Dendritic cell treated with granulocyte-macrophage colony-stimulating factor and Interleukin-4, amounts not matched to agents 40 ng/mL and 50 ng/mL, for 4 days (primary cell): ENCODE results near the gene KIFAP3.
"Not testable (repeated sequence)": the region's sequence is repeated elsewhere in the genome, so short reads cannot be mapped to it uniquely, and the experiment has no call there.

Experiments
- H3K27ac Mint-ChIP-seq: one replicate; pipeline ENCODE4 v1.8.0; 2022; ENCODE audit warnings: mild to moderate bottlenecking, mixed read lengths
- H3K27me3 Mint-ChIP-seq: one replicate; pipeline ENCODE4 v1.8.0; 2022; ENCODE audit warnings: mild to moderate bottlenecking, mixed read lengths
- H3K36me3 Mint-ChIP-seq: one replicate; pipeline ENCODE4 v1.8.0; 2022; ENCODE audit warnings: low read depth, mixed read lengths
- H3K4me1 Mint-ChIP-seq: one replicate; pipeline ENCODE4 v1.8.0; 2022; ENCODE audit warnings: low read depth, mixed read lengths
- H3K4me3 Mint-ChIP-seq: one replicate; pipeline ENCODE4 v1.8.0; 2022; ENCODE audit warnings: mild to moderate bottlenecking, moderate library complexity, mixed read lengths
- H3K9me3 Mint-ChIP-seq: one replicate; pipeline ENCODE4 v1.8.0; 2022; ENCODE audit warnings: mixed read lengths
- intact Hi-C: fragments of 100-400 bp; cut with micrococcal nuclease; formaldehyde crosslinking; loops from one replicate; pipeline ENCODE4 v1.15.0; 2022

The KIFAP3 gene

GRCh38 chr1:169943963-169944526 lies 130.4 kb downstream of the KIFAP3 start:
- no peak overlapping the region for H3K4me3 Mint-ChIP-seq
- peaks cover 6% of the 10 kb centered on the region for H3K4me1 Mint-ChIP-seq
- no peaks in the 10 kb centered on the region for H3K9me3 Mint-ChIP-seq
- no peaks in the 10 kb centered on the region for H3K27me3 Mint-ChIP-seq
- H3K27ac Mint-ChIP-seq: no peak overlapping the region
- H3K36me3 Mint-ChIP-seq: no peaks in the 10 kb centered on the region
- intact Hi-C loops: no loop called here

- H3K27me3 Mint-ChIP-seq: no peaks in the 10 kb centered on the region
- H3K4me1 Mint-ChIP-seq: peaks cover 6% of the 10 kb centered on the region
These were observed 132.3 kb downstream of the KIFAP3 start for GRCh38 chr1:169941982-169942830.

GRCh38 chr1:169933984-169934725 lies 140.3 kb downstream of the KIFAP3 start:
- Mint-ChIP-seq H3K36me3 (no peaks in the 10 kb centered on the region), H3K9me3 (no peaks in the 10 kb centered on the region), H3K4me3 (no peak overlapping the region), H3K4me1 (no peaks in the 10 kb centered on the region), H3K27me3 (no peaks in the 10 kb centered on the region), H3K27ac (no peak overlapping the region)
- intact Hi-C loops: no loop called here

More at GRCh38 chr1:169941982-169942830, 132.3 kb downstream of the KIFAP3 start:
- no peaks in the 10 kb centered on the region for H3K9me3 Mint-ChIP-seq
- H3K27ac Mint-ChIP-seq: no peak overlapping the region
- H3K36me3 Mint-ChIP-seq: no peaks in the 10 kb centered on the region
- intact Hi-C loops: no loop called here
- H3K4me3 Mint-ChIP-seq: no peak overlapping the region

GRCh38 chr1:169931795-169932231 lies 142.7 kb downstream of the KIFAP3 start:
- Mint-ChIP-seq H3K36me3 (no peaks in the 10 kb centered on the region), H3K27ac (no peak overlapping the region), H3K27me3 (no peaks in the 10 kb centered on the region), H3K9me3 (no peaks in the 10 kb centered on the region), H3K4me3 (no peak overlapping the region), H3K4me1 (no peaks in the 10 kb centered on the region)
- intact Hi-C loops: no loop called here

- H3K27ac Mint-ChIP-seq: no peak overlapping the region
- H3K4me3 Mint-ChIP-seq: no peak overlapping the region
- no peaks in the 10 kb centered on the region for H3K9me3 Mint-ChIP-seq
- no peaks in the 10 kb centered on the region for H3K27me3 Mint-ChIP-seq
- intact Hi-C loops: loop anchor here (2.0 to 5.0 kb wide), 3 partner anchors 953 to 1258 kb away; partner anchors contain the start of gene FMO2
- H3K36me3 Mint-ChIP-seq: no peaks in the 10 kb centered on the region
- H3K4me1 Mint-ChIP-seq: no peaks in the 10 kb centered on the region
These were observed 145.3 kb downstream of the KIFAP3 start for GRCh38 chr1:169929210-169929526.

- Mint-ChIP-seq H3K9me3 (no peaks in the 10 kb centered on the region), H3K4me3 (no peak overlapping the region), H3K27me3 (no peaks in the 10 kb centered on the region), H3K27ac (no peak overlapping the region), H3K36me3 (no peaks in the 10 kb centered on the region), H3K4me1 (no peaks in the 10 kb centered on the region)
- intact Hi-C loops: loop anchor here (2.0 to 5.0 kb wide), 3 partner anchors 954 to 1259 kb away; partner anchors contain the start of gene FMO2
These were observed 145.9 kb downstream of the KIFAP3 start for GRCh38 chr1:169928438-169929209.

- intact Hi-C loops: loop anchor here (5.0 kb wide), 2 partner anchors 957 to 1262 kb away; partner anchors contain the start of gene FMO2
- Mint-ChIP-seq H3K27me3 (no peaks in the 10 kb centered on the region), H3K27ac (no peak overlapping the region), H3K4me3 (no peak overlapping the region), H3K36me3 (no peaks in the 10 kb centered on the region), H3K4me1 (no peaks in the 10 kb centered on the region), H3K9me3 (no peaks in the 10 kb centered on the region)
These were observed 148.7 kb downstream of the KIFAP3 start for GRCh38 chr1:169925505-169926482.

GRCh38 chr1:169924829-169925228 lies 149.7 kb downstream of the KIFAP3 start:
- no peaks in the 10 kb centered on the region for H3K36me3 Mint-ChIP-seq
- H3K9me3 Mint-ChIP-seq: no peaks in the 10 kb centered on the region
- no peak overlapping the region for H3K27ac Mint-ChIP-seq
- no peak overlapping the region for H3K4me3 Mint-ChIP-seq
- no peaks in the 10 kb centered on the region for H3K4me1 Mint-ChIP-seq
- intact Hi-C loops: loop anchor here (5.0 kb wide), 2 partner anchors 957 to 1262 kb away; partner anchors contain the start of gene FMO2
- no peaks in the 10 kb centered on the region for H3K27me3 Mint-ChIP-seq

GRCh38 chr1:169924063-169924462 lies 150.4 kb downstream of the KIFAP3 start:
- no peak overlapping the region for H3K4me3 Mint-ChIP-seq
- H3K36me3 Mint-ChIP-seq: no peaks in the 10 kb centered on the region
- H3K27me3 Mint-ChIP-seq: no peaks in the 10 kb centered on the region
- intact Hi-C loops: no loop called here
- no peaks in the 10 kb centered on the region for H3K4me1 Mint-ChIP-seq
- no peaks in the 10 kb centered on the region for H3K9me3 Mint-ChIP-seq
- no peak overlapping the region for H3K27ac Mint-ChIP-seq

- Mint-ChIP-seq H3K27me3 (no peaks in the 10 kb centered on the region), H3K9me3 (no peaks in the 10 kb centered on the region), H3K27ac (no peak overlapping the region), H3K4me3 (no peak overlapping the region), H3K4me1 (no peaks in the 10 kb centered on the region), H3K36me3 (no peaks in the 10 kb centered on the region)
- intact Hi-C loops: no loop called here
These were observed 153.4 kb downstream of the KIFAP3 start for GRCh38 chr1:169921080-169921479.

GRCh38 chr1:169918927-169919326 lies 155.6 kb downstream of the KIFAP3 start:
- peaks cover 9% of the 10 kb centered on the region for H3K4me1 Mint-ChIP-seq
- intact Hi-C loops: no loop called here
- H3K27ac Mint-ChIP-seq: no peak overlapping the region
- H3K27me3 Mint-ChIP-seq: no peaks in the 10 kb centered on the region
- H3K36me3 Mint-ChIP-seq: no peaks in the 10 kb centered on the region
- no peaks in the 10 kb centered on the region for H3K9me3 Mint-ChIP-seq
- no peak overlapping the region for H3K4me3 Mint-ChIP-seq

GRCh38 chr1:169918220-169918619 lies 156.3 kb downstream of the KIFAP3 start:
- H3K27me3 Mint-ChIP-seq, intact Hi-C loops, H3K4me3 Mint-ChIP-seq, H3K9me3 Mint-ChIP-seq, H3K27ac Mint-ChIP-seq, H3K4me1 Mint-ChIP-seq, H3K36me3 Mint-ChIP-seq: not testable (repeated sequence)

GRCh38 chr1:169915150-169915549 lies 159.3 kb downstream of the KIFAP3 start:
- H3K9me3 Mint-ChIP-seq: no peaks in the 10 kb centered on the region
- H3K27ac Mint-ChIP-seq: no peak overlapping the region
- intact Hi-C loops: no loop called here
- no peak overlapping the region for H3K4me3 Mint-ChIP-seq
- no peaks in the 10 kb centered on the region for H3K36me3 Mint-ChIP-seq
- no peaks in the 10 kb centered on the region for H3K27me3 Mint-ChIP-seq
- H3K4me1 Mint-ChIP-seq: peaks cover 9% of the 10 kb centered on the region
